PC-9 (cell line): ENCODE data around the gene VWA5B2. TPM values are rescaled to one million over a fixed set of nuclear protein-coding genes. Genes with fewer than 3 reads are reported as not detected.

Experiments used
- BruUV-seq: library from RNA; stranded (reverse); fragments of 400-500 nt; replicated peaks from 2 replicates; lab custom pipeline; 2021; lab: Mats Ljungman, UMichigan
- CTCF ChIA-PET: fragments of 300-600 bp; sonication (Branson Sonifier 250); formaldehyde crosslinking; loops from one replicate; lab custom pipeline; 2022; ENCODE audit warnings: antibody characterized with exemption; lab: Charles Lee
- POLR2A ChIA-PET: fragments of 300-600 bp; sonication (Branson Sonifier 250); formaldehyde crosslinking; loops from one replicate; lab custom pipeline; 2022; ENCODE audit warnings: antibody characterized with exemption; ENCODE audit not compliant: unreplicated experiment; lab: Charles Lee
- DNase-seq, 2 experiments: peaks; one replicate each; pipeline versions ENCODE4 v3.0.0 to v3.0.0-alpha.2; 2015 to 2022; ENCODE audit warnings: mixed read lengths in 1 of 2
- H2AFZ ChIP-seq: fragments of 200-600 bp; sonication (generic); 2 replicates; pipeline ENCODE4 v1.8.1; 2017; ENCODE audit warnings: antibody characterized with exemption
- H3F3A ChIP-seq: fragments of 200-600 bp; sonication (generic); 2 replicates; pipeline ENCODE4 v1.8.1; 2017; ENCODE audit warnings: antibody characterized with exemption, mild to moderate bottlenecking, low read depth; ENCODE audit not compliant: insufficient read depth
- H3K27ac ChIP-seq: fragments of 200-600 bp; sonication (generic); 2 replicates; pipeline ENCODE4 v1.6.1; 2016; ENCODE audit warnings: mixed run types
- H3K27me3 ChIP-seq: fragments of 200-600 bp; sonication (generic); 2 replicates; pipeline ENCODE4 v1.6.1; 2016; ENCODE audit warnings: low read depth, mixed run types; ENCODE audit not compliant: insufficient read depth
- H3K36me3 ChIP-seq: fragments of 200-600 bp; sonication (generic); 2 replicates; pipeline ENCODE4 v1.6.1; 2016; ENCODE audit warnings: low read depth, mixed run types
- H3K4me1 ChIP-seq: fragments of 200-600 bp; sonication (generic); replicated peaks from 2 replicates; pipeline ENCODE4 v1.6.1; 2016; ENCODE audit warnings: mixed run types; ENCODE audit not compliant: insufficient read depth
- H3K4me2 ChIP-seq: fragments of 200-600 bp; sonication (generic); 2 replicates; pipeline ENCODE4 v1.6.1; 2017; ENCODE audit warnings: mixed run types
- H3K4me3 ChIP-seq: fragments of 200-600 bp; sonication (generic); 2 replicates; pipeline ENCODE4 v1.6.1; 2016; ENCODE audit warnings: mixed run types
- H3K79me2 ChIP-seq: fragments of 200-600 bp; sonication (generic); 2 replicates; pipeline ENCODE4 v1.6.1; 2017; ENCODE audit warnings: low read depth, mixed run types
- H3K9me2 ChIP-seq: fragments of 200-600 bp; sonication (generic); 2 replicates; pipeline ENCODE4 v1.8.1; 2017; ENCODE audit warnings: mild to moderate bottlenecking; ENCODE audit not compliant: insufficient read depth
- H3K9me3 ChIP-seq: fragments of 200-600 bp; sonication (generic); 2 replicates; pipeline ENCODE4 v1.8.1; 2016; ENCODE audit warnings: low read depth; ENCODE audit not compliant: insufficient read depth
- H4K20me1 ChIP-seq: fragments of 200-600 bp; sonication (generic); 2 replicates; pipeline ENCODE4 v1.8.1; 2017; ENCODE audit not compliant: insufficient read depth
- CTCF ChIP-seq: fragments of 200-600 bp; sonication (generic); conservative IDR thresholded peaks from 2 replicates; pipeline ENCODE4 v1.6.1; 2017; ENCODE audit warnings: mixed run types, antibody characterized with exemption, mild to moderate bottlenecking, moderate library complexity
- EZH2 ChIP-seq: fragments of 200-600 bp; sonication (generic); IDR thresholded peaks from 2 replicates; pipeline ENCODE4 v1.8.0; 2017; ENCODE audit warnings: antibody characterized with exemption, low read depth
- intact Hi-C: fragments of 100-400 bp; cut with micrococcal nuclease; formaldehyde crosslinking; loops from one replicate; pipeline ENCODE4 v1.10.0; 2022; ENCODE audit not compliant: unreplicated experiment
- total RNA-seq: library from RNA; stranded (reverse); gene quantifications from 2 replicates; pipeline ENCODE4 v1.2.3, GENCODE V29; 2021

VWA5B2 gene
- total RNA-seq, 1 experiment from 2014 or later: 0.76 TPM

- Histone ChIP-seq H3K4me1 (no peaks in the 10 kb centered on the region), H4K20me1 (no peaks in the 10 kb centered on the region), H3K4me3 (no peak overlapping the region), H3K27me3 (peaks cover 13% of the 10 kb centered on the region; the same call in 1 of the 2 replicates), H3K9me2 (no peaks in the 10 kb centered on the region), H3F3A (no peaks in the 10 kb centered on the region), H3K27ac (no peak overlapping the region), H3K36me3 (no peaks in the 10 kb centered on the region), H3K9me3 (no peaks in the 10 kb centered on the region), H3K79me2 (no peaks in the 10 kb centered on the region), H2AFZ (no peak overlapping the region), H3K4me2 (no peak overlapping the region)
- ChIA-PET CTCF (interaction anchor here (0.7 to 1.6 kb wide), 2 partner anchors 36 to 389 kb away, joined by 5 to 12 read pairs; partner anchors contain the start of gene ALG3), POLR2A (no interaction called here)
- no TSS peak for BruUV-seq
- peak; percentile 72 for TF ChIP-seq CTCF
- no peak for TF ChIP-seq EZH2
- DNase-seq: peak; percentile 67
- intact Hi-C loops: loop anchor here (1.0 to 10.0 kb wide), 4 partner anchors 139 to 820 kb away; partner anchors contain the start of gene MAP6D1
Measured at GRCh38 chr3:184284696-184285095, 55.3 kb downstream of the VWA5B2 start.

- CTCF ChIA-PET: interaction anchor here (0.5 to 1.3 kb wide), 4 partner anchors 64 to 394 kb away, joined by 3 to 10 read pairs (median 6); no protein-coding TSS in a partner anchor
- no TSS peak for BruUV-seq
- H3K27me3 ChIP-seq: no peaks in the 10 kb centered on the region; the same call in 1 of the 2 replicates
Measured at GRCh38 chr3:184289426-184289938, 60.1 kb downstream of the VWA5B2 start.

GRCh38 chr3:184290331-184290730 lies 60.9 kb downstream of the VWA5B2 start:
- no peaks in the 10 kb centered on the region for H3K79me2 ChIP-seq
- H3K27ac ChIP-seq: no peak overlapping the region
- H4K20me1 ChIP-seq: no peaks in the 10 kb centered on the region
- H3F3A ChIP-seq: no peaks in the 10 kb centered on the region
- no peaks in the 10 kb centered on the region for H3K9me2 ChIP-seq
- ChIA-PET POLR2A (no interaction called here), CTCF (no interaction called here)
- intact Hi-C loops: no loop called here
- no TSS peak for BruUV-seq
- no peak overlapping the region for H2AFZ ChIP-seq
- no peak overlapping the region for H3K4me3 ChIP-seq
- no peaks in the 10 kb centered on the region for H3K4me1 ChIP-seq
- H3K36me3 ChIP-seq: no peaks in the 10 kb centered on the region
- H3K4me2 ChIP-seq: no peak overlapping the region
- no peak for TF ChIP-seq CTCF
- TF ChIP-seq EZH2: no peak
- DNase-seq: no peak
- no peaks in the 10 kb centered on the region for H3K9me3 ChIP-seq
- no peaks in the 10 kb centered on the region; the same call in 1 of the 2 replicates for H3K27me3 ChIP-seq

More at GRCh38 chr3:184289426-184289938, 60.1 kb downstream of the VWA5B2 start:
- Histone ChIP-seq H3K4me2 (no peak overlapping the region), H3K27ac (no peak overlapping the region), H3K36me3 (no peaks in the 10 kb centered on the region), H3F3A (no peaks in the 10 kb centered on the region), H4K20me1 (no peaks in the 10 kb centered on the region), H3K79me2 (no peaks in the 10 kb centered on the region), H3K9me3 (no peaks in the 10 kb centered on the region), H3K4me1 (no peaks in the 10 kb centered on the region), H2AFZ (no peak overlapping the region), H3K9me2 (no peaks in the 10 kb centered on the region), H3K4me3 (no peak overlapping the region)
- no peak for TF ChIP-seq EZH2
- TF ChIP-seq CTCF: peak; percentile 81
- intact Hi-C loops: loop anchor here (1.0 to 10.0 kb wide), 9 partner anchors 39 to 1167 kb away; partner anchors contain the start of gene MAP6D1
- DNase-seq: peak; percentile 63 to 75
- POLR2A ChIA-PET: no interaction called here
